NCI-H2107 treated with DMSO at 0.1 percent for 48 hours (cell line): Measurements from ENCODE around the gene EOMES.

ENCODE experiments used
- DNase-seq: peaks from one replicate; lab custom pipeline; 2025; ENCODE audit not compliant: unreplicated experiment; lab: John Stamatoyannopoulos, UW

EOMES gene

GRCh38 chr3:27681249-27681748 is 40.8 kb downstream of the EOMES start:
- no peak for DNase-seq

- DNase-seq, result no peak
Observed at GRCh38 chr3:27680517-27681246, 41.4 kb downstream of the EOMES start.

- DNase-seq, result no peak
Observed at GRCh38 chr3:27679691-27680090, 42.4 kb downstream of the EOMES start.

DNA sequence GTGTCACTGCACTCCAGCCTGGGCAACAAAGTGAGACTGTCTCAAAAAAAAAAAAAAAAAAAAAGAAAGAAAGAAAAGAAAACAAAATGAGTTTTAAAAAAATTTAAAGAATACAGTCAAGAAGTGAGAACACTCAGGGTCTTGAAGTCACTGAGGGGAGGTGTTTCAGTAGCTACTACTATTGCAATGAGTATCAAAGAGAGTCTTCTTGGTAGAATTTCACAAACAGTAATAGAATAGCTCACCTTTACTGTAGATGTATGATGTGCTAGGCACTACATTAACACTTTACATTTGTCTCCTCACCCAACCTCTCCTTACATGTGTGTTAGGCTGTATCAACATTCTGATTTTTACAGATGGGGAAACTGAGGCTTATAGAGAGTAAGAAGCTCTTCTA is 43.9 kb downstream of the EOMES start:
- no peak for DNase-seq

GRCh38 chr3:27677565-27677964 is 44.6 kb downstream of the EOMES start:
- DNase-seq, result no peak

GRCh38 chr3:27675287-27675686 is 46.8 kb downstream of the EOMES start:
- no peak for DNase-seq

DNA sequence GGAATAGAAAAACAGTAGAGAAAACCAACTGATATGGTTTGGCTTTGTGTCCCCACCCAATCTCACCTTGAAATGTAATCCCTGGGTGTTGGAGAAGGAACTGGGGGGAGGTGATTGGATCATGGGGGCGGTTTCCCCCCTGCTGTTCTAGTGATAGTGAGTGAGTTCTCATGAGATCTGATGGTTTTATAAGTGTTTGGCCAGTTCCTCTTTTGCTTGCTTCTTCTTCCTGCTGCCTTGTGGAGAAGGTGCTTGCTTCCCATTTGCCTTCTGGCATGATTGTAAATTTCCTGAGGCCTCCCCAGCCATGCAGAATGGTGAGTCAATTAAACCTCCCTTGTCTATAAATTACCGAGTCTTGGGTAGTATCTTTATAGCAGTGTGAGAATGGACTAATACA is 48.4 kb downstream of the EOMES start:
- no peak for DNase-seq

DNA sequence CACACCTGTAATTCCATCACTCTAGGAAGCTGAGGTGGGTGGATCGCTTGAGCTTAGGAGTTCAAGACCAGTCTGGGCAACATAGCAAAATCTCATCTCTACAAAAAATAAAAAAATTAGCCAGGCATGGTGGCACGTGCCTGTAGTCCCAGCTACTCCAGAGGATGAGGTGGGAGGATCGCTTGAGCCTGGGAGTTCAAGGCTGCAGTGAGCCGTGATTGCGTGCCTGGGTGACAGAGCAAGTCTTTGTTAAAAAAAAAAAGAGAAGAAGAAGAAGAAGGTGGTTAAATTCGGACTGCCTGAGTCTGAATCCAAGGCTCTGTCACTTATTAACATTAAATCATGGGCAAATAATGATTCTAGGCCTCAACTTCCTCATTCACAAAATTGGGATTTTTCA is 51.0 kb downstream of the EOMES start:
- DNase-seq, result no peak

DNA sequence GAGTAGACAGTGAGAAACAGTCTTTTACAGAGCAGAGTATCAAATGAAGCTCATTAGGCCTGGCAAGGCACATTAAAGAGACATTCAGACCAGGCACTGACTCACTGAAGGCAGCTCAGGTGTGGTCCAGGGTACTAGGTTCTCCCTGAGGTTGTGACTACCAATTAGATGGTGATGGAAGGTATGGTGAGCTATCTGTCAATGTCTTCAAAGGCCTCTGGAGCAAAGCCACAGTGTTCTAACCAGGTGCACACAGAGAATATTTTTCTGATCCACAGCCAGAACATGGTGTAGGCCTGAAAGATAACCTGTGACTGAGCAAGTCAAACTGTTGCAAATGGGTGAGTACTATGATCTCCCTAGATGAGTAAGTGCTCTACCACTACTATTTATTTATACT is 51.5 kb downstream of the EOMES start:
- no peak for DNase-seq

DNA sequence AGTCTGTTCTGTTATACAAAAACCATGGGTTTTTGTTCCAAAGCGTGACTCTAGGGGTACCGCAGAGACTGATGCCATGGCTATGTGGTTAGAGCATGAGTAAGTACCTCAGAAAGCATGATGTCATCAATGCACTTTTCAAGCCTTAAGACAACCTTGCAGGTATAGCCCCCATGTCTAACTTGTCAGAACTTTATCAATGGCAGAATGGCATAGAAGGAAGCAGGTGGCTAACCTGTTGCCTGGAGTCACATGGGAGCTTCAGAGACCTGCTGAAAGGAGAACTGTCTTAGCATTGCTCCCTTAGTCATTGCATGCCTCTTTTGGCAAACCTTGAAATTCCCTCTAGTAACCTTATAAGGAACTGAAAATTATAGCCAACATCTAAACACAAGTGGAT is 52.5 kb downstream of the EOMES start:
- DNase-seq, result no peak

DNA sequence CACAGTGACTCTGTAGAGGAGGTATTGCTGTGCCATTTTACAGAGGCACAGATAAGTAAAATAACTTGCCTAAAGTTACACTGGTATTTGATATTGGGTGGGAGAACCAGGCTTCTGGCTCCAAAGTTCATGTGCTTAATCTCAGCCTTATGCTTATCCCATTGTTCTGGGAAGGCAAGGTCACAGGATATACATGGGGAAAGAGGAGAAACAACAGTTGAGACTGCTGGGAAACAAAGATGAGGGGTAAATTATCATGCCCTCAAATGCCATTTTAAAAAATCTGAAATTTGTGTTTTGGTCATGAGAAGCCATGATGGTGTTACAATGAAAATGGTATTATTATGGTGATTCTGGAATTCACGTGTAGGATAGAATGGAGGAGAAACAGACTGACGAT is 54.4 kb downstream of the EOMES start:
- DNase-seq, result no peak

DNA sequence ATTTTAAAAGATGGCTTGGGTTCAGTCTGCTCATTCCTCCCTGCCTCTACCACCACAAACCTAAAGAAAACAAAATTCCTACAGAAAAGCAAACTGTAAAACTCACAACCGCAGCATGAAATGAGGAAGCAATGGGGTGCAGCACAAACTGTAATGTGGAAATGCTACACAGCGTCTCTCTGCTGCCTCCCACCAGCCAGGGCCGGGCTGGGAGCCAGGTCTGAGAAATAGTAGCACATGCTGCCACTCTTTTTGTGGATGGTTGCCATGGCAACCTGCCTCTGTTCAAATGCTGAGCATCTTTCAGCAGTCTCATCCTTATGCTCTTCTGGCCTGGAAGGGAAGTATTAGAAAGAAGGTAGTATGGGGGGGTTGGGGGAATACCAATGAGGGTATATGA is 55.4 kb downstream of the EOMES start:
- no peak for DNase-seq

- no peak for DNase-seq
Observed at GRCh38 chr3:27666272-27666671, 55.9 kb downstream of the EOMES start.
